AG04450 (cell line): ENCODE data around the gene MCTP1. TPM values are rescaled to one million over a fixed set of nuclear protein-coding genes. Genes with fewer than 3 reads are reported as not detected.

Source experiments
- CTCF ChIA-PET: fragments of 300-600, 350-600 bp; formaldehyde crosslinking; extraction: SDS; loops from one replicate; lab custom pipeline; 2022; ENCODE audit warnings: antibody characterized with exemption, inconsistent platforms; lab: Charles Lee
- POLR2A ChIA-PET: fragments of 350-600 bp; formaldehyde crosslinking; extraction: SDS; loops from one replicate; lab custom pipeline; 2021; ENCODE audit warnings: antibody characterized with exemption, inconsistent platforms; lab: Yijun Ruan, JAX
- DNase-seq: peaks from one replicate; pipeline ENCODE4 v3.0.0-alpha.2; 2011; ENCODE audit warnings: low read depth, low spot score
- H3K27ac ChIP-seq: one replicate; pipeline ENCODE4 v1.5.1; 2012; ENCODE audit warnings: low read depth, low read length, control low read depth
- H3K27me3 ChIP-seq: one replicate; pipeline ENCODE4 v1.6.0; 2012; ENCODE audit warnings: low read length; ENCODE audit not compliant: control insufficient read depth, insufficient read depth
- H3K4me3 ChIP-seq: 2 replicates; pipeline ENCODE4 v1.5.1; 2011; ENCODE audit warnings: mild to moderate bottlenecking, low read depth, low read length, control low read depth
- H3K9me3 ChIP-seq: 2 replicates; pipeline ENCODE4 v1.5.1; 2012; ENCODE audit warnings: low read length; ENCODE audit not compliant: control insufficient read depth, insufficient read depth
- polyA plus RNA-seq: library from polyadenylated mRNA; depleted of rRNA; stranded (reverse); fragments of >200 nt; gene quantifications from 2 replicates; pipeline ENCODE4 v1.2.3, GENCODE V29; 2011
- TF ChIP-seq, protein P1 (sequence below): IDR thresholded peaks from 2 replicates; pipeline ENCODE4 v1.5.1; 2011; ENCODE audit warnings: low read depth, low read length, control low read depth, inconsistent platforms

Gene MCTP1
- polyA plus RNA-seq, 1 experiment: 0.66 TPM

DNA sequence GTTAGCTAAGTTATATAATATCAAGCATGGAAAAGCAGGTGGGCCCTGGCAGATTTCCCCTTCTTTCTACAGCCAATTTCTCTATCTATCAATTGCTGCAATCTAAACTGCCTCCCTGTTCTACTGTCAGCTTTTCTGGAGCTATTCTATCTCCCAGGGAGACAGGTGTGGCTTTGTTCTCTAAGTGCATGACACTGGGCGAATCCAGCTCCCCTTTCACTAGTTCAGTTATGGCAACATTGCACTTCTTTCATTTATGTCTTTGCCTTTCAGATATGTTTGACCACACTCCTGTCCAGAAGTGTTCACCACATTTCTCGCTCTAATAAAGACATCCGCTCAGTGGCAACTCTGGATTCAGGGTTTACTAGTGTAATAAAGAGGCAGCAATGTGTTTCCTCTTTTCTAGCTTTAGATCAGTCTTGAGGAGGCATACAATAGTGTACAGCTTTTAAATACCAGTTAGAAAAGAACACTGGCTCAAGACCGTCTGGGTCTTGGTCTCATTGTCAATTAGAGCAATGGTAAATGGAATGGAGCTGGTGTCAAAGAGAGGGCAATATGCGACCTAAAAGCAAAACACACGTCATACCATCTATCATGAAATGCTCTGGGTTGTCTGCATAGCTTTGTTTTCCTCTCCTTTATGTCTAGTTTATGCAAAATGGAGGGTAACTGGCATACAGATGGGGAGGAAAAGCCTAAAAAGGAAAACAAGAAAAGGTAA, 469.4 kb downstream of the MCTP1 start:
- Histone ChIP-seq H3K27ac (no peak overlapping the region), H3K27me3 (no peaks in the 10 kb centered on the region), H3K4me3 (no peak overlapping the region), H3K9me3 (no peaks in the 10 kb centered on the region)
- POLR2A ChIA-PET: no interaction called here
- TF ChIP-seq, protein P1, sequence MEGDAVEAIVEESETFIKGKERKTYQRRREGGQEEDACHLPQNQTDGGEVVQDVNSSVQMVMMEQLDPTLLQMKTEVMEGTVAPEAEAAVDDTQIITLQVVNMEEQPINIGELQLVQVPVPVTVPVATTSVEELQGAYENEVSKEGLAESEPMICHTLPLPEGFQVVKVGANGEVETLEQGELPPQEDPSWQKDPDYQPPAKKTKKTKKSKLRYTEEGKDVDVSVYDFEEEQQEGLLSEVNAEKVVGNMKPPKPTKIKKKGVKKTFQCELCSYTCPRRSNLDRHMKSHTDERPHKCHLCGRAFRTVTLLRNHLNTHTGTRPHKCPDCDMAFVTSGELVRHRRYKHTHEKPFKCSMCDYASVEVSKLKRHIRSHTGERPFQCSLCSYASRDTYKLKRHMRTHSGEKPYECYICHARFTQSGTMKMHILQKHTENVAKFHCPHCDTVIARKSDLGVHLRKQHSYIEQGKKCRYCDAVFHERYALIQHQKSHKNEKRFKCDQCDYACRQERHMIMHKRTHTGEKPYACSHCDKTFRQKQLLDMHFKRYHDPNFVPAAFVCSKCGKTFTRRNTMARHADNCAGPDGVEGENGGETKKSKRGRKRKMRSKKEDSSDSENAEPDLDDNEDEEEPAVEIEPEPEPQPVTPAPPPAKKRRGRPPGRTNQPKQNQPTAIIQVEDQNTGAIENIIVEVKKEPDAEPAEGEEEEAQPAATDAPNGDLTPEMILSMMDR: no peak
- DNase-seq: no peak
- CTCF ChIA-PET: interaction anchor here (1.1 kb wide), 1 partner anchor 14 kb away, joined by 3 read pairs; no protein-coding TSS in a partner anchor

DNA sequence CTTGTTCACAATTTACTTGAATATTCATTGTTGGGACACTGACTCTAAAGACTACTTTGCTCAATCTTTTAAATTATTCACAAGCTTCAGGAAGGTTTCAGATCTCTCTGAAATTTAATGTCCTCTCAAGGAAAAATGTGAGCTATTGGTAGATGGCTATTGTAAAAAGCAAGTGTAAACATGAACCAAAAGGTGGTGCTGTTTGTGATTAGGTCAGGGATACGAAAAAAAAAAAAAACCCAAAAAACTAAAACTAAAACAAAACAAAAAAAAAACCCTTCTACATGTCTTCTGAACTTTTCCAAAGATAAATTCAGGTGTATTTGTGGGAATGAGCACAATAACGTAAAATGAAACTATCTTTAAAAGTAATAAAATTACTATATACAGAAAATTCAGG, 472.7 kb downstream of the MCTP1 start:
- no peak overlapping the region for H3K4me3 ChIP-seq
- no peaks in the 10 kb centered on the region for H3K9me3 ChIP-seq
- TF ChIP-seq, protein P1: no peak
- no peak overlapping the region for H3K27ac ChIP-seq
- POLR2A ChIA-PET: no interaction called here
- CTCF ChIA-PET: no interaction called here
- peaks cover 2% of the 10 kb centered on the region for H3K27me3 ChIP-seq
- no peak for DNase-seq

DNA sequence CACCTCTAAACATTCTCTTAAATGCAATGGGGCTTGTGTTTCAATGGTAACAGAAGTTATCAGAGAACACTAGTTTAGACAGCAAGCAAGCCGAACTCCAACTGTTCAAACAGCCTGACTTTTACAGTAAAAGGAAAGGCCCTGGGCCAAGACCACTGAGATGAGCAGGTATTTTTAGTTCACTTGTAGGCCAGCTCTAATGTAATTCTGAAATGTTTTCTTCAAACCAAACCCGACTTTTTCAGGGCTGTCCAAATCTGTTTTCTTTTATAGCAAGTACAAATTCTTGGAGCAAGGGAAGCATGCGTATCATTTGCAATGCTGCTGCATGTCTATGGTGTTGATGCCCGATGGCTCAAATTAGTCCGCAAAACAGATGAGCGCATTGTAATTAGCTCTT, 473.6 kb downstream of the MCTP1 start:
- H3K4me3 ChIP-seq: no peak overlapping the region
- peaks cover 2% of the 10 kb centered on the region for H3K27me3 ChIP-seq
- H3K9me3 ChIP-seq: no peaks in the 10 kb centered on the region
- DNase-seq: no peak
- H3K27ac ChIP-seq: no peak overlapping the region
- ChIA-PET POLR2A (no interaction called here), CTCF (no interaction called here)
- TF ChIP-seq, protein P1: no peak

DNA sequence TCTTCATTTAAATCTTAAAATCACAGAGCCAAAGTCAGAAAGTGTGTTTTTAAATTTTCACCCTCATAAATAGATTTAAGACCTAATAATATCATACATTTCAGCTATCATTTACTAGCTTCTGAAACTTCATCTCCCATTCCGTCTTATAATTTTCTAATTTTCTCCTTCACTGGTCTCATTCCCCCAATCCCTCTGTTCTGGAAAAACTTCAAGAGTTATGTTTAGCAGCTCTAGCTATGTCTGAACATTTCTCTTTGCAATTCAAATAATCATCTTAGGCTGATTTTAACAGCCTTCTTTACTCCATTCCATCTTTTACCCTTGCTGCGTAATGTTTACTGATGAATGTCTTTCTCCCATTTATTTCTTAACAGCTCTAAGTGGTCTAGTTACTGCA, 474.0 kb downstream of the MCTP1 start:
- Histone ChIP-seq H3K4me3 (no peak overlapping the region), H3K27me3 (peaks cover 2% of the 10 kb centered on the region), H3K9me3 (no peaks in the 10 kb centered on the region), H3K27ac (no peak overlapping the region)
- TF ChIP-seq, protein P1: no peak
- POLR2A ChIA-PET: no interaction called here
- CTCF ChIA-PET: no interaction called here
- DNase-seq: no peak

DNA sequence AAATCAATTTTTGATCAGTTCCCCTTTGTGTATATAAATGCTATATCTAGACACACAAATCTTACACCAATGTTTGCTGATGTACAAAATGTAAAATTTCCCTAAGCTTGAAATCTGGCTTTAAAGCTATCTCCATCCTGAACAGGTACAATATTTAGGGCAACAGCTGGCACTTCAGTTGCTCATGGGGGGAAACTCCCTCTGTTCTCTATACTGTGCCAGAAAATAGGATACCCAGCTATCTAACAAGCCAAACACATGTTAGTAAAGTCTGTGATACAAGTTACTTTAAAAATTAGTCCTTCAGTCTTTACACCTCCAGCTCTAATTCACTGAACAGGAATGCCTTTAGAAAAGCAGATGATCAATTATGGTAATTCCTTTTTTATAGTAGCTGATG, 474.6 kb downstream of the MCTP1 start:
- Histone ChIP-seq H3K27me3 (peaks cover 2% of the 10 kb centered on the region), H3K9me3 (no peaks in the 10 kb centered on the region), H3K27ac (no peak overlapping the region), H3K4me3 (no peak overlapping the region)
- TF ChIP-seq, protein P1: no peak
- POLR2A ChIA-PET: no interaction called here
- CTCF ChIA-PET: no interaction called here
- no peak for DNase-seq
